GM23248 (cell line): ENCODE data around the gene PLXND1.

Experiments
- EZH2 ChIP-seq: fragments of 200-600 bp; sonication (generic); IDR thresholded peaks from 2 replicates; pipeline ENCODE4 v1.6.1; 2018; ENCODE audit warnings: antibody characterized with exemption, mild to moderate bottlenecking; ENCODE audit not compliant: insufficient read depth, poor library complexity, severe bottlenecking
- EZH2phosphoT487 ChIP-seq: fragments of 200-600 bp; sonication (generic); IDR thresholded peaks from 2 replicates; pipeline ENCODE4 v1.6.1; 2018; ENCODE audit warnings: antibody characterized with exemption, moderate library complexity, mild to moderate bottlenecking, low read depth; ENCODE audit not compliant: insufficient read depth

- TF ChIP-seq EZH2 (no peak), EZH2phosphoT487 (no peak)
These were observed 70.2 kb downstream of the PLXND1 start for GRCh38 chr3:129536374-129536667.
